Measurements from ENCODE around the gene GABRB2.
"Not testable (repeated sequence)": the region's sequence is repeated elsewhere in the genome, so short reads cannot be mapped to it uniquely, and the experiment has no call there.

The GABRB2 gene

DNA sequence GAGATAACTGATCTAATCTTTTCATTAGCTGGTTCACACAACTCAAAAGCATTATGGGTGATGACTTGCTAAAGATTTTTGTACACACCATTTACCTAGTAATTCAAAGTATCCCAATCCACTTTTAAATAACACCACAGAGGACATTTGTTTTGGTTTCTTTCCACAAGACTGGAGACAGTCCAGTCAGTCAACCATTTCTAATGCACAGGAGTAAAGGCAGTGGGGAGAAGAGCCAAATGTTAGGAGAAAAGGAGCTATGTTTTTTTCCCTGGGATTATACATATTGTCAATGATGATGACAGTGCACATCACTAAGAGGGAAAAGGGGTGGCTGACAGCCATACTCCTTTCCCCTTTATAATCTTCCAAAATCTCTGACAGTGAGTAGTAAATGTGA is 240.9 kb downstream of the GABRB2 start:
- no peak for FAIRE-seq

DNA sequence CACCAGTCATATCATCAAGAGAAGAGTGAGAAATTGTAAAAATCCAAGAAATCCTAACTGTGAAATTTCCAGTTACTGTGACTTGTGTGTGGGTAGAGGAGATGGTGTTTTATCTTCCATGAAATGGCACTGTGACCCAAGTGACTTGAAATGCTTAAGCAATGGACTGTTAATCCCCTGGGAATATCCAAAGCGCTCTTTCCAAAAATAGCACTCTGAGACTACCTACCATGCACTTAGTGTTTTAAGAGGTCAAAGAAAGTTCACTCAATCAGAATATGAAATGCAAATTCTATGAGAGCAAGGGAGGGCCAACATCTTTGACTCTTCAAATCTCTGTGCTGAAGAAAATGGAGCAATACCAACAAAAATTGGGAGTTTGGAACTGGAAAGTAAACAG is 244.0 kb downstream of the GABRB2 start:
- TF ChIP-seq POLR2AphosphoS5 (IDR thresholded peaks at IDR 0.05; ENCODE audit: low read depth, low read length) (no peak), SPI1 (IDR thresholded peaks at IDR 0.05; ENCODE audit: low read depth, low read length) (no peak), POU2F2 (IDR thresholded peaks at IDR 0.05; ENCODE audit: low read depth, low read length) (no peak), POLR2A (IDR thresholded peaks at IDR 0.05; ENCODE audit: low read depth, low read length) (no peak), TAF1 (IDR thresholded peaks at IDR 0.05; ENCODE audit: low read depth, low read length) (no peak), PAX5 (IDR thresholded peaks at IDR 0.05; ENCODE audit: insufficient read depth, low read length, severe bottlenecking) (no peak)
- no peak for FAIRE-seq

More for the DNA sequence above, 240.9 kb downstream of the GABRB2 start:
- TF ChIP-seq POLR2AphosphoS5 (IDR thresholded peaks at IDR 0.05; ENCODE audit: low read depth, low read length) = no peak
- TF ChIP-seq POLR2A (IDR thresholded peaks at IDR 0.05; ENCODE audit: low read depth, low read length) = no peak
- TF ChIP-seq PAX5 (IDR thresholded peaks at IDR 0.05; ENCODE audit: insufficient read depth, low read length, severe bottlenecking) = no peak
- no peak for TF ChIP-seq TAF1 (IDR thresholded peaks at IDR 0.05; ENCODE audit: low read depth, low read length)
- no peak for TF ChIP-seq SPI1 (IDR thresholded peaks at IDR 0.05; ENCODE audit: low read depth, low read length)
- no peak for TF ChIP-seq POU2F2 (IDR thresholded peaks at IDR 0.05; ENCODE audit: low read depth, low read length)
- DNase-seq (ENCODE audit: insufficient read length, low spot score) = no peak

DNA sequence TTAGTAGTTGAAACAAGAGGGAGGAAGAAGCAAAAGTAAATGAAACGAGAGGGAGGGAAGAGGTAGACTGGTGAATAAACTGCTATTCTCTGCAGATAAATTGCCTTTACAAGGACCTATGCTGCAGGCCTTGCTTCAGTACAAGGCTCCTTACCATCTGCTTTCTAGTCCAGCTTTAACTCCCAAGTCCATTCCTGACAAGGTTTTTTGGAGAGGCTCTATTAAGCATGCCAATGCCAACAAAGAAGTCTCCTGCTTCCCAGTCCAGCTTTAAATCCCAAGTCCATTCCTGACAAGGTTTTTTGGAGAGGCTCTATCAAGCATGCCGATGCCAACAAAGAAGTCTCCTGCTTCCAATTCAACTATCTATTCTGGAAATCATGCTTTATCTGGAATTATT is 244.9 kb downstream of the GABRB2 start:
- no peak for TF ChIP-seq TAF1 (IDR thresholded peaks at IDR 0.05; ENCODE audit: low read depth, low read length)
- TF ChIP-seq SPI1 (IDR thresholded peaks at IDR 0.05; ENCODE audit: low read depth, low read length) = no peak
- TF ChIP-seq POLR2A (IDR thresholded peaks at IDR 0.05; ENCODE audit: low read depth, low read length) = no peak
- no peak for TF ChIP-seq PAX5 (IDR thresholded peaks at IDR 0.05; ENCODE audit: insufficient read depth, low read length, severe bottlenecking)
- TF ChIP-seq POLR2AphosphoS5 (IDR thresholded peaks at IDR 0.05; ENCODE audit: low read depth, low read length) = no peak
- TF ChIP-seq POU2F2 (IDR thresholded peaks at IDR 0.05; ENCODE audit: low read depth, low read length) = no peak
- FAIRE-seq (no peak), DNase-seq (ENCODE audit: insufficient read length, low spot score) (no peak)

More for the DNA sequence above, 244.0 kb downstream of the GABRB2 start:
- no peak for DNase-seq (ENCODE audit: insufficient read length, low spot score)

DNA sequence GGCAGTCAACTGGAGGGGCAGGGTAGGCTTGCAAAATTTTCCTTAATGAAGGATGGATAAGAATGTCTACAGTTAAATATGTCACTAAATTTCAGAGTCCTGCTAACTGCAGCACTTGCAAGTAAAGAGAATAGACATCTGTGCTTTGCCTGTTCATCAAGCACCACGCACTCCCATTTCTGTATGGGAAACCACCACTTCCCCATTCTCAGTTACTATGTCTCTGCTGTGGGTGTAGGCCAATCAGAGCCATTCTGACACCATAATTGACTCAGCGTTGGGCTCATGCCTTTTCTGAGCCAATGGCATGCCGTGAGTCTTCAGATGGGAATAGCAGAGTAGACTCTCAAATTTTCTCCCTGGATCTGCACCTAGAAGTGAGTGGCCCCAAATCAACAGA is 247.5 kb downstream of the GABRB2 start:
- FAIRE-seq = peak; percentile 71
- no peak for TF ChIP-seq TAF1 (IDR thresholded peaks at IDR 0.05; ENCODE audit: low read depth, low read length)
- TF ChIP-seq SPI1 (IDR thresholded peaks at IDR 0.05; ENCODE audit: low read depth, low read length) = peak; percentile 96
- no peak for DNase-seq (ENCODE audit: insufficient read length, low spot score)

DNA sequence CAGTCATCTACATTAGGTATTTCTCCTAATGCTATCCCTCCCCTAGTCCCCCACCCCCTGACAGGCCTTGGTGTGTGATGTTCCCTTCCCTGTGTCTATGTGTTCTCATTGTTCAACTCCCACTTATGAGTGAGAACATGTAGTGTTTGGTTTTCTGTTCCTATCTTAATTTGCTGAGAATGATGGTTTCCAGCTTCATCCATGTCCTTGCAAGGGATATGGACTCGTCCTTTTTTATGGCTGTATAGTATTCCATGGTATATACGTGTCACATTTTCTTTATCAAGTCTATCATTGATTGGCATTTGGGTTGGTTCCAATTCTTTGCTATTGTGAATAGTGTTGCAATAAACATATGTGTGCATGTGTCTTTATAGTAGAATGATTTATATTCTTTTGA is 249.1 kb downstream of the GABRB2 start:
- not testable (repeated sequence) for DNase-seq (ENCODE audit: insufficient read length, low spot score); FAIRE-seq

DNA sequence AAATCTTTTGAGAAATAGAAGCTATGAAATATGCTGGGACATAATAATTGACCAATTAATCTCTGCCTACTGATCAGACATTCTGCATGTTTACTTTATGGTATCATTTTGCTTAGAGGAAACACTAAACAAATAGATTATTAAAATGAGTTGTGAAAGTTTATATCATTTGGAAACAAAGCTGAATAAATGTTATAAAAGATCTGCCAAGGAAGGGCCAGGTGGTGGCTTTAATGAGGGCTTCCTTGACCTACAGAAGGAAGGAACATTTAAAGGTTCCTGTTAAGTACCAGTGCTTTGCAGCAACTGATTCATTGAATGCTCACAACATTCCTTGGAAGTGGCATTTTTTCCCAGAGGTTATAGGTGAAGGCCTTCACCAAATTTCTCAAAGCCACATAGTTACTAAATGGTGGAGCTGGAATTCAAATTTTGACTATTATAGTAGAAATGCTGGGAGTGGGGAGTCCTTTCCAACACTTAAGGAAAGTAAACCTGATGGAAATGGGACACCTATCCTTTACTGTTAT is 250.7 kb downstream of the GABRB2 start:
- no peak for DNase-seq (ENCODE audit: insufficient read length, low spot score)
- TF ChIP-seq SPI1 (IDR thresholded peaks at IDR 0.05; ENCODE audit: low read depth, low read length) = no peak
- no peak for TF ChIP-seq POLR2A (IDR thresholded peaks at IDR 0.05; ENCODE audit: low read depth, low read length)
- TF ChIP-seq POLR2AphosphoS5 (IDR thresholded peaks at IDR 0.05; ENCODE audit: low read depth, low read length) = no peak
- TF ChIP-seq POU2F2 (IDR thresholded peaks at IDR 0.05; ENCODE audit: low read depth, low read length) = no peak
- TF ChIP-seq TAF1 (IDR thresholded peaks at IDR 0.05; ENCODE audit: low read depth, low read length) = no peak
- TF ChIP-seq PAX5 (IDR thresholded peaks at IDR 0.05; ENCODE audit: insufficient read depth, low read length, severe bottlenecking) = no peak
- FAIRE-seq = no peak

DNA sequence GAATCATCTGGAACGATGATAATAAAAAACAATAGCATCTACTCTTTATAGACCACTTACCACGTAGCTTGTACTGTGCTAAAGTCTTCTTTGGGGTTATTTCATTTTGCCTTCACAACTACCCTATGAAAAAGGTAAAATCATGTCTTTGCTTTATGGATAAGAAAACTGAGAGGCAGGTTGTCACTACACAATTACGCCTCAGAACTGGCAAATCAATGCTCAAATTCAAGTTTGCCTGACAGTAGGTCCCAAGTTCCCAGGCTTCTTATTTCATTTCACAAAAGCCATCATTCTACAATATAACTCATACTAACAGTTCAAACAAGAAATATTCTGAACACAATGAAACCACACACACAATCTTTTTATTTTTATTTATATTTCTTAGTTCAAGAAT is 258.5 kb downstream of the GABRB2 start:
- TF ChIP-seq POLR2A (IDR thresholded peaks at IDR 0.05; ENCODE audit: low read depth, low read length) = no peak
- TF ChIP-seq TAF1 (IDR thresholded peaks at IDR 0.05; ENCODE audit: low read depth, low read length) = no peak
- TF ChIP-seq PAX5 (IDR thresholded peaks at IDR 0.05; ENCODE audit: insufficient read depth, low read length, severe bottlenecking) = no peak
- TF ChIP-seq POLR2AphosphoS5 (IDR thresholded peaks at IDR 0.05; ENCODE audit: low read depth, low read length) = no peak
- no peak for TF ChIP-seq POU2F2 (IDR thresholded peaks at IDR 0.05; ENCODE audit: low read depth, low read length)
- TF ChIP-seq SPI1 (IDR thresholded peaks at IDR 0.05; ENCODE audit: low read depth, low read length) = no peak
- DNase-seq (ENCODE audit: insufficient read length, low spot score) = no peak
- no peak for FAIRE-seq

DNA sequence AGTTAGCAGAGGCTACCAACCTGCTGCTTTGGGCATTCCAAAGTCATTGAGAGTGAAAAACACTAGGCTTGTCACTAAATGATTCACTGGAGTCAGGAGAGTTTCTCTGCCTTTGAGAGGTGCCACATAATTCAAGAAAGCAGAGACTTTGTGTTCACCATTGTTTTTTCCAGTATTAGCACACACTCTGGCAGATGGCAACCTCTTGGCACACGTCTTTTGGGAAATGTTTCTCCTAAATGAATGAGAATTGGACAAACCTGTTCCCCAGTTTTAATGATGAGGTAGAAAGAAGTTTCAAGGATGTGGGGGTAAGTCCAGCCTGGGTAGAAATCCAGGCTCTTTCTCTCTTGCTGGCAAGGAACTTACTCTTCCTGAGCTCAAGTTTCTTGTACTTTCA is 259.1 kb downstream of the GABRB2 start:
- FAIRE-seq (no peak), DNase-seq (ENCODE audit: insufficient read length, low spot score) (no peak)
- TF ChIP-seq SPI1 (IDR thresholded peaks at IDR 0.05; ENCODE audit: low read depth, low read length) (no peak), POLR2A (IDR thresholded peaks at IDR 0.05; ENCODE audit: low read depth, low read length) (no peak), POU2F2 (IDR thresholded peaks at IDR 0.05; ENCODE audit: low read depth, low read length) (no peak), PAX5 (IDR thresholded peaks at IDR 0.05; ENCODE audit: insufficient read depth, low read length, severe bottlenecking) (no peak), POLR2AphosphoS5 (IDR thresholded peaks at IDR 0.05; ENCODE audit: low read depth, low read length) (no peak), TAF1 (IDR thresholded peaks at IDR 0.05; ENCODE audit: low read depth, low read length) (no peak)

DNA sequence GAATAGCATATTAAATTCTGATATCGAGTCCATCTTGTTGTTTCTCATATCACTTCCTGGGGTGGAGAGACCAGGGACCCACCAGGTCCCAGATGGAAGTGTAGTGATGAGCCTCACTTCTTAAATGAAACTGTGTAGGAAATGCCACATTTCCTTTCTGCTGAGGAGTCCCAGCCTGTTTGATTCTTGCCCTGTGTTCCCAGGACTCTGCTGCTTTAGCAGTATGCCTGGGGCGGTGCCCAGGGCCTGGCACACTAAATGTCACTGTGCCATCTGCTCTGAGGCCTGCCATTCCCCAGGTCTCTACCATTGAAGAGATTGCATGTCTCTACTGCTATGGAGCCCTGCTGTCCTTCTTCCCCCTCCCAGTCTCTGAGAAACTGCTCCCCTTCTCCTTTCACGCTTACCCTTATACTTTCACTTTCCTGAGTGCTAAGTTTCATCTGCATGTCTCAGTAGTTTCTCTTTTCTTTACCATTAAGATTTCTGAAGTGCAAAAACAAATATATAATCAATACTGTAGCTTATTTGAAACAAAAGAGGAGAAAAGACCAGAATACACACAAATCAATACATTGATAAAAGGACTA is 260.4 kb downstream of the GABRB2 start:
- TF ChIP-seq POLR2AphosphoS5 (IDR thresholded peaks at IDR 0.05; ENCODE audit: low read depth, low read length) (no peak), SPI1 (IDR thresholded peaks at IDR 0.05; ENCODE audit: low read depth, low read length) (0 out of 2 replicates have a peak, but pooled peaks have one; percentile 13)
- FAIRE-seq (peak; percentile 9), DNase-seq (ENCODE audit: insufficient read length, low spot score) (no peak)

DNA sequence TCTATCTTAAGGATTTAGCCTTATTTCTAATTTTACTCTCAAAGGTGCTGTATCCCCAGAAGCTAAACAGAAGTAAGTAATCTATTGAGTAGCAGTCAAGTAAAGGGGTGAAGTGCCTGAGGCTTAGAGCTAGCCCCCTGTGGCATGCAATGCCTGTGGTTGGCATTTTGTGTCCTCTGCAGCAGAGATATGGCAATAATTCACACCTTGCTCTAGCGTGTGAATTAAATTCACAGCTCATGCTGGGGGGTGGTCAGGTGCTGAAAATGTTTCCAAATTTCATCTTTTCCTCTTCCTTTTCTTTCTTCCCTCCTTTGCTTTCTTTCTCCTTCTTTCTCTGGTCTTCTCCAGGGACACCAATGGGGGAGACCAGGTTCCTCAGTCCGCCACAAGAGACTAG is 262.1 kb downstream of the GABRB2 start:
- DNase-seq (ENCODE audit: insufficient read length, low spot score) (no peak), FAIRE-seq (no peak)
- TF ChIP-seq PAX5 (IDR thresholded peaks at IDR 0.05; ENCODE audit: insufficient read depth, low read length, severe bottlenecking) = no peak
- TF ChIP-seq POU2F2 (IDR thresholded peaks at IDR 0.05; ENCODE audit: low read depth, low read length) = no peak
- no peak for TF ChIP-seq TAF1 (IDR thresholded peaks at IDR 0.05; ENCODE audit: low read depth, low read length)
- no peak for TF ChIP-seq POLR2A (IDR thresholded peaks at IDR 0.05; ENCODE audit: low read depth, low read length)
- TF ChIP-seq POLR2AphosphoS5 (IDR thresholded peaks at IDR 0.05; ENCODE audit: low read depth, low read length) = no peak
- TF ChIP-seq SPI1 (IDR thresholded peaks at IDR 0.05; ENCODE audit: low read depth, low read length) = no peak
